H1 (cell line): ENCODE data around the gene FXYD5. TPM values are rescaled to one million over a fixed set of nuclear protein-coding genes. Genes with fewer than 3 reads are reported as not detected.

ENCODE experiments used
- CHD7 ChIP-seq: fragments of 300-600 bp; sonication (generic); IDR thresholded peaks from 2 replicates; pipeline ENCODE4 v1.7.1; 2012; ENCODE audit warnings: low read length, moderate library complexity, mild to moderate bottlenecking, inconsistent platforms; ENCODE audit not compliant: insufficient replicate concordance
- SIN3A ChIP-seq, 2 experiments: IDR thresholded peaks in 1 of 2; conservative IDR thresholded peaks in 1 of 2; 2 replicates each; pipeline ENCODE4 v1.6.1; 2011 to 2012; ENCODE audit warnings: low read length in 2 of 2, improper control_type of control experiment in 1 of 2, low read depth in 1 of 2, mild to moderate bottlenecking in 1 of 2
- polyA plus RNA-seq, 7 experiments: library from polyadenylated mRNA; depleted of rRNA in 3 of 7; stranded (reverse) in 5 of 7; unstranded in 2 of 7; fragments of >200 nt in 5 of 7; fragments of 200-250 nt in 2 of 7; gene quantifications; 1 replicate in 5 of 7; 2 replicates in 1 of 7; 4 replicates in 1 of 7; pipeline versions ENCODE4 v1.2.1 to v1.2.3, GENCODE V29; 2011 to 2013; ENCODE audit warnings: missing spikeins in 2 of 7, mixed read lengths in 2 of 7
- total RNA-seq: library from RNA; stranded (reverse); fragmentation: NEBNext Ultra II Directional; extraction: Animal tissue kit (Norgen Biotek cat#: 25700); gene quantifications from 2 replicates; pipeline ENCODE4 v1.2.1, GENCODE V29; 2021

Gene FXYD5
- total and polyA plus RNA-seq, 2 of the 8 experiments (the other 6 are each of a cell fraction or from before 2014, with no cell fraction given), result 99.0 to 191 TPM

DNA sequence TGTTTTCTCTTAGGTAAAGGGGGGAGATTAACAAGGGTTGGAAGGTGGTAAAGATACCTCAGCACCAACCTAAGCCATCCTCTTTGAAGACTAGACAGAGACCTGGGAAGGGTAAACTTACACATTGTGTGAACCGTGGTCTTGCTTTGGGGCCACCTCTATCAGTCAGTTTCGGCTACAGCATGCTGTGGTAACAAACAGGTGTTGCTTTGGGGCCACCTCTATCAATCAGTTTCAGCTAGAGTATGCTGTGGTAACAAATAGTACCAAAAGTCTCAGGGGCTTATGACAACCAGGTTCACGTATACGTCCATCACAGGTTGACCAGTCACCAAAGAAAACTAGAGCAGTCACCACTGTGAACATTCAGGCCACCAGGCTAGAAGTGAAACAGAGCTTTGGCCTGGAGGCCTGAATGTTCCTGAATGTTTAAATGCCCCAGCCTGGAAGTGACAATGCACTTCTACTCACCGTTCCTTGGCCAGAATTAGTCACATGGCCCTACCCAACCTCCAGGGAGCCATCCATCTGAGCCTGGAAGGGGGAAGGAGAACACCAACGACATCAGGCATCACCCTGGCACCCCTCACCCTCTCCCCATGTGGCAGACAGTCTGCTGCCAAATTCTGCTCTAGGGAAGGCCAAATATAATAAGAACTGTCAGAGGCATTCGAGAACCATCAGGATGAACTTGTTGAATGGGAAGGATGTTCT is 7.6 kb upstream of the FXYD5 start (continued):
- TF ChIP-seq CHD7 (no peak), SIN3A (conservative IDR thresholded peaks at IDR 0.05 in 1 of 2, IDR thresholded peaks at IDR 0.05 in 1 of 2; ENCODE audit: low read depth in 1 of 2, low read length in 2 of 2) (no peak)
